Stimulated activated CD8-positive, alpha-beta memory T cell treated with anti-CD3 and anti-CD28 coated beads, Interleukin-15, amount 100 ng/mL, for 1 hour (primary cell): ENCODE results near the gene CRISP1.
"Not testable (repeated sequence)": the region's sequence is repeated elsewhere in the genome, so short reads cannot be mapped to it uniquely, and the experiment has no call there.

Experiments
- DNase-seq: peaks from one replicate; pipeline ENCODE4 v3.0.0-alpha.2; 2020; ENCODE audit warnings: low read depth

The CRISP1 gene

GRCh38 chr6:49866485-49866943 is at the start of gene CRISP1:
Gene CRISP1 (minus strand): TSS chr6:49866535. CDS start chr6:49857400, 9,135 bp downstream.
- DNase-seq, result no peak

GRCh38 chr6:49915035-49915434 is 48.7 kb upstream of the CRISP1 start:
- no peak for DNase-seq

GRCh38 chr6:49913636-49914375 is 47.5 kb upstream of the CRISP1 start:
- DNase-seq, result no peak

GRCh38 chr6:49912196-49912595 is 45.9 kb upstream of the CRISP1 start:
- DNase-seq, result no peak

GRCh38 chr6:49911252-49911651 is 44.9 kb upstream of the CRISP1 start:
- no peak for DNase-seq

- DNase-seq, result no peak
Measured at GRCh38 chr6:49909563-49909962, 43.2 kb upstream of the CRISP1 start.

- no peak for DNase-seq
Measured at GRCh38 chr6:49906526-49906925, 40.2 kb upstream of the CRISP1 start.

- no peak for DNase-seq
Measured at GRCh38 chr6:49905296-49905695, 39.0 kb upstream of the CRISP1 start.

- no peak for DNase-seq
Measured at GRCh38 chr6:49902856-49903255, 36.5 kb upstream of the CRISP1 start.

GRCh38 chr6:49898904-49899566 is 32.7 kb upstream of the CRISP1 start:
- DNase-seq, result no peak

GRCh38 chr6:49895553-49895952 is 29.2 kb upstream of the CRISP1 start:
- not testable (repeated sequence) for DNase-seq

- no peak for DNase-seq
Measured at GRCh38 chr6:49892280-49892679, 25.9 kb upstream of the CRISP1 start.

- DNase-seq, result no peak
Measured at GRCh38 chr6:49890988-49891387, 24.7 kb upstream of the CRISP1 start.

GRCh38 chr6:49888742-49889431 is 22.6 kb upstream of the CRISP1 start:
- DNase-seq, result no peak

- no peak for DNase-seq
Measured at GRCh38 chr6:49868951-49869529, 2.7 kb upstream of the CRISP1 start.

GRCh38 chr6:49856282-49856681 is 10.1 kb downstream of the CRISP1 start:
- DNase-seq, result no peak

- DNase-seq, result no peak
Measured at GRCh38 chr6:49855221-49855620, 11.1 kb downstream of the CRISP1 start.

- DNase-seq, result no peak
Measured at GRCh38 chr6:49852975-49853374, 13.4 kb downstream of the CRISP1 start.

GRCh38 chr6:49849213-49849907 is 17.0 kb downstream of the CRISP1 start:
- DNase-seq, result no peak

- DNase-seq, result no peak
Measured at GRCh38 chr6:49847673-49848072, 18.7 kb downstream of the CRISP1 start.

GRCh38 chr6:49847014-49847413 is 19.3 kb downstream of the CRISP1 start:
- DNase-seq, result no peak

GRCh38 chr6:49841424-49841823 is 24.9 kb downstream of the CRISP1 start:
- DNase-seq, result no peak
